ENCODE measurements around the gene ZDHHC18. TPM values are rescaled to one million over a fixed set of nuclear protein-coding genes. Genes with fewer than 3 reads are reported as not detected.

Gene ZDHHC18
- total and polyA plus RNA-seq, 2 of the 8 experiments (the other 6 are each of a cell fraction or from before 2014, with no cell fraction given), result 29.7 to 49.8 TPM

- POLR2A ChIA-PET (ENCODE audit: partially characterized antibody), result interaction anchor here (0.8 to 11.6 kb wide), 10 partner anchors 8 to 286 kb away, joined by 3 to 118 read pairs (median 4); partner anchors contain the start of genes ARID1A and GPATCH3
- Histone ChIP-seq H3K27ac (ENCODE audit: low read depth, low read length) (peak overlapping the region; percentile 81), H4K91ac (replicated peaks; ENCODE audit: insufficient read length, low read length) (peak overlapping the region; percentile 76)
Observed at GRCh38 chr1:26787381-26787705, 39.1 kb upstream of the ZDHHC18 start.

More at GRCh38 chr1:26787381-26787705, 39.1 kb upstream of the ZDHHC18 start:
- Histone ChIP-seq H3K18ac (ENCODE audit: extremely low read depth, low read length) (peak overlapping the region; percentile 81), H2BK12ac (ENCODE audit: low read depth, low read length) (peak overlapping the region; percentile 86; the same call in 1 of the 2 replicates), H4K5ac (ENCODE audit: insufficient read length, low read depth, low read length) (peak overlapping the region; percentile 81), H3K4me2 (ENCODE audit: insufficient read depth in 1 of 2, low read depth in 2 of 2, low read length in 2 of 2) (peak overlapping the region; percentile 79 to 98), H3K23ac (ENCODE audit: insufficient read length) (no peak overlapping the region), H2BK20ac (ENCODE audit: low read length) (no peak overlapping the region), H3K4me1 (replicated peaks in 1 of 4; ENCODE audit: control insufficient read depth in 3 of 4, insufficient read depth in 4 of 4, low read length in 3 of 4) (peaks cover 7 to 19% (median 13%) of the 10 kb centered on the region in 4 experiments; a peak in 6 of 7 replicates), H3K27me3 (replicated peaks in 1 of 4; ENCODE audit: control insufficient read depth in 3 of 4, extremely low read depth in 1 of 4, insufficient read depth in 3 of 4, low read length in 3 of 4) (no peaks in the 10 kb centered on the region), H3K4ac (replicated peaks; ENCODE audit: insufficient read length, low read depth, low read length) (no peak overlapping the region), H3K56ac (replicated peaks; ENCODE audit: insufficient read length, low read depth, low read length) (peak overlapping the region; percentile 55), H4K8ac (ENCODE audit: extremely low read depth, insufficient read depth, low read length) (no peak overlapping the region), H3K9ac (replicated peaks in 1 of 4; ENCODE audit: extremely low read depth in 1 of 4, low read depth in 3 of 4, low read length in 3 of 4) (peak overlapping the region; percentile 68 to 86 (median 74)), H3K4me3 (ENCODE audit: extremely low read depth in 1 of 4, insufficient read depth in 2 of 4, low read depth in 3 of 4, low read length in 4 of 4) (peak overlapping the region; percentile 63 to 84 (median 73)), H4K20me1 (replicated peaks in 1 of 2; ENCODE audit: control insufficient read depth in 1 of 2, insufficient read depth in 2 of 2, low read length in 2 of 2) (no peaks in the 10 kb centered on the region), H2BK15ac (ENCODE audit: low read length) (no peak overlapping the region), H2AK5ac (ENCODE audit: low read depth, low read length) (no peak overlapping the region), H2AFZ (ENCODE audit: low read length) (no peak overlapping the region), H2BK5ac (ENCODE audit: low read depth, low read length) (peak overlapping the region; percentile 72), H3K9me3 (ENCODE audit: insufficient read depth in 2 of 2, low read depth in 1 of 2, low read length in 1 of 2) (no peaks in the 10 kb centered on the region), H3K79me1 (ENCODE audit: low read depth, low read length) (no peaks in the 10 kb centered on the region), H2BK120ac (replicated peaks; ENCODE audit: low read depth, low read length) (no peak overlapping the region), H3K23me2 (ENCODE audit: low read depth, low read length) (peaks cover 14% of the 10 kb centered on the region), H3K36me3 (ENCODE audit: control insufficient read depth in 2 of 4, insufficient read depth in 4 of 4, low read length in 3 of 4) (peaks cover 0 to 2% (median under 1%) of the 10 kb centered on the region in 4 experiments; a peak in 1 of 8 replicates), H3K79me2 (ENCODE audit: control insufficient read depth in 1 of 2, insufficient read depth in 2 of 2, low read length in 2 of 2) (no peaks in the 10 kb centered on the region), H3K14ac (ENCODE audit: insufficient read length) (no peak overlapping the region)
- WGBS, 2 experiments (ENCODE audit: extremely low coverage in 1 of 2, insufficient coverage in 1 of 2, insufficient read length in 1 of 2, insufficient replicate concordance in 2 of 2, low coverage in 1 of 2, low lambda C conversion rate in 2 of 2, missing lambda C conversion rate in 1 of 2), result 7% methylated on average over 9 of the region's 11 CpGs; no CpG with 5 or more reads in 1 of the 2 experiments
- TF ChIP-seq CEBPB (IDR thresholded peaks at IDR 0.05; ENCODE audit: low read depth, low read length) (no peak), SAP30 (IDR thresholded peaks at IDR 0.05; ENCODE audit: insufficient read depth, insufficient replicate concordance, low read length) (peak; percentile 44)
- CTCF ChIA-PET (ENCODE audit: partially characterized antibody), result interaction anchor here (0.9 to 6.9 kb wide), 6 partner anchors 12 to 186 kb away, joined by 3 to 121 read pairs (median 23); no protein-coding TSS in a partner anchor
- DNase-seq (ENCODE audit: low read depth in 1 of 2, low spot score in 2 of 2), result no peak
- FAIRE-seq, result no peak

Data from H1 (cell line).